NCI-H226 (cell line): Measurements from ENCODE around the gene KERA.

Experiments used
- DNase-seq: peaks from one replicate; pipeline ENCODE4 v3.0.0-alpha.2; 2015

KERA gene

DNA sequence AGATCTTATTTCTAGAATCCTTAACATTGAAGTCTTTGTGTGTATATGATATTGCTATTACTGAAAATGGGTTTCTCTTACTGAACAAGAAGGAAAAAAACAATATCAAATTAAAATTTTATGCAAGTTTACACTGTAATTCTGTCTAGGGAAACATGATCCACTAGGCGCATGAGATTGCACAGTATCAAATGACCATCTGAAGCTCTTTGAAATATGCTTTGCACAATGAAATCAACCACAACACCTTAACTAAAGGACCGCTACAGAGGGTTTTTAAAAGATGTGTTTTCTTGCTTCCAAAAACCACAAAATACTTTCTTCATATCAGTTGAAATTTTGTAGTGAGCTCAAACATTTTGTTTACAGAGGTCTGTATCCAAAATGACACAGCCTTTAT, 15.1 kb upstream of the KERA start:
- DNase-seq: no peak

GRCh38 chr12:91070936-91071335, 13.1 kb upstream of the KERA start:
- no peak for DNase-seq

DNA sequence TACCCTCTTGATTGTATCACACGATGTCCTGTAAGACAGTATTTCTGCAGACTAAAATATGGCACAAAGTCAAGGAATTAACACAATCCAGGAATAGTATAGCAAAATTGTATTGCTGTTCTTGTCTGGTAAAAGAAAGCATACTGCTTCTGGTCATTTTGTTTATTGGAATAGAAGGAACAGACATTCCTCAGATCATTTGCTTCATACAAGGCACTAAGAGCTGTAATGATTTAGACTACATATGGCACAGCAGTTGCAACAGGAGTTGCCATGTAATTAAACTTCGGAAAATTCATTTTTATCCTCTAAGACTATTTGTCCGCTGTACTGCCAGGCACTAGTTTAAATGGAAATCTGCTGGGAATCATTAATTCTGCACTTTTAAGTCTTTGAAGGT, 7.6 kb upstream of the KERA start:
- no peak for DNase-seq

DNA sequence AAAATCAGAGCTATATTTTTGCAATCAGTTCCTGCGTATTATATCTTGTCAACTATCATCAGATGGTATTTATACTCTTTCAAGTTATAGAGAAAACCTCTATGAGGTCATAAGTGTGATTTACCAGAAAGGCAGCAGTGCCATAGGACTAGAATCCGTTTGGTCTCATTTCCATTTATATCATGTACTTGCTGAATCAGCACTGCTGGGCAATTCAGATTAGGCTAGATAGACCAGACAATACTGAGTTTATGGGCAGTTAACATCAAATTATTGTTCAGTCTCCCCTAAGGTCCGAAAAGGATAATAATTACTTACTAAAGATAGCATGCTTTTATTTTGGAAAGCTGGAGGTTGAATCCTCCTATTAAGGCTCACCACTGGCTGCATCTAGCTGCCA, 6.8 kb upstream of the KERA start:
- no peak for DNase-seq

GRCh38 chr12:91061091-91061490, 3.3 kb upstream of the KERA start:
- DNase-seq: no peak

- no peak for DNase-seq
These were observed 1.4 kb upstream of the KERA start for GRCh38 chr12:91059211-91059610.

DNA sequence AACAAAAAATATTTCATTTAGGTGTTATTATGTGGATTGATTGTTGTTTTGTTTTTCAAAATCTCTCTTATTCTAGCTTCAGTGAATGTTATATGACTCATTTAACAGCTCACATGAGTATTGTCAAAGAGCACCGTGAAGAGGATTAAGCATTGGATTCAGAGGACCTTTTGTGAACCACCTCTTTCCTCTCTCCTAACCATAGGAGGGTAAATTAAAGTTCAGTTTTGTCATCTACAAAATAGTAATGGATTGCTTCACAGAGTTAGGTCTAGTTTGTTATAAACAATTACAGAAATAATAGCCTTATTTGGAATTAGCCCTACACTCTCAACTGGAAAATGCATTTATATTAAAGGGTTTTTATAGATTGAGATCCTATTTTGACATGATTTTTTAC, 962 bp upstream of the KERA start:
- no peak for DNase-seq

DNA sequence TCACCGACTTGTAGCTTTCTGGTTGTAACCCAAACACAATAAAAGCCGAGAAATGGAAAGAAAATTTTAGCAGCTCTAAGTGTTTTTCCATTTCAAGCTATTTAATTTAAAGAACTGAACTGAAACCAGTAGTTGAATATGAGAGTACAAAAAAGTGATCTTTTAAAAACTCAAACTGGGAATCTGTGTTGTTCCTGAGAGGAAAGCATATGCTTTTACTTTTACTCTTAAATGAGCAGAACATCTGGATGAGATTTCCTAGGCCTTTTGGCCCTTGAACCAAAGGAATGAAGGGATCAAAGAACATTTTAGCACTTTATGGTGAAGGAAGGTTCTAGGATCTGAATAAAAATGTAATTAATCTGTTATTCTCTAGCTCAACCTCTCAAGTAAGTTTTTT, 1.3 kb downstream of the KERA start:
- DNase-seq: no peak

DNA sequence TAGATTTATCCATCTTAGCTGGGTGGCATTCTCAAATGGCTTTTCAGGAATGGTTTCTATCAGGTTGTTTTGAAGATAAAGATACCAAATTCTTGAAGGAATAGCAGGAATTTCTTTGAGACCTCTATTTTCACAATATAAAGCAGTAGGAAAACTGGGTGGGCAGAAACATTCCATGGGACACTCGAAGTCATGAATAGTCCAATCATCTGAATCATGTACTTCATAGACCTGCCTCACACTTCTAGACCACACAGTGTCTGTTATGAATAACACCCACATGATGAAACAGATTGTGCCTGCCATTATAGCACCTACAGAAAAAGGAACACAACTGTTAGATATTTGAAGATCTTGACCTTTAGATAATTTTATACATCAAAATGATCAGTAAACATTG, 1.8 kb downstream of the KERA start:
- DNase-seq: no peak

DNA sequence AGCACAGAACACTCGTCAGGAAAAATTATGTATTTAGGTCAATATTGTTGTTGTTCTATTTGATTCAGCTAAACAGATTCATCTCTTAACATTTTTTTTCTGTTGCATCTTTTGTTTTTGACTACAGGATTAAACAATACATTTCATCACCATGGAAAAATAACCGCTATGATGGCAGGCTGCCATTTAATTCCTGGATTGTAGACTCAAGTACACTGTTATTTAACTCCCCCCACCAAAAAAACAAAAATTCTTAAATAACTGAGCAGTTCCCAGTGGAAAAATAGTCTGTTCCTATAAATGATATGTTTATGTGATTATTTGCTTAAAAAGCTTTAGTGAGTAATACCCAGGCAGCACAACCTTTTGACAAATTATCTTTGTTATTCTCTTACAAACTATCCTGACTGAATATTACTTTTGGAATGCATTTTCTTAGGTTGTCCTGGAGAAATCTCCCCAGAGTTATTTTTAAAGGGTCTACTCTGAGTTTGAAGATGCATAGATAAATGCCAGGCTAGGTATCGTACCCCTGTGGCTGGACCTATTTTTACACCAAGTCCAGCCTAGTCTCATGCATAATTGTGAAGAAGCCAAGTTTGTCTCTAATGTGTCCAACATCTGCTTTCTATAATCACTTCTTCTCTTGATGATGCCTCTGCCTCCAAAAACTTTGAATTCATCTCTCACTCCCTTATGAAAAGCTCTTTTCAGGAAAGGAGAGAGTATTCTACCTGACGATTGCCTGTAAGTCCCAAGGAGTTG, 3.7 kb downstream of the KERA start:
- peak; percentile 47 for DNase-seq

GRCh38 chr12:91052026-91052425, 5.8 kb downstream of the KERA start:
- DNase-seq: no peak

- no peak for DNase-seq
These were observed 13.2 kb downstream of the KERA start for GRCh38 chr12:91044586-91044985.

DNA sequence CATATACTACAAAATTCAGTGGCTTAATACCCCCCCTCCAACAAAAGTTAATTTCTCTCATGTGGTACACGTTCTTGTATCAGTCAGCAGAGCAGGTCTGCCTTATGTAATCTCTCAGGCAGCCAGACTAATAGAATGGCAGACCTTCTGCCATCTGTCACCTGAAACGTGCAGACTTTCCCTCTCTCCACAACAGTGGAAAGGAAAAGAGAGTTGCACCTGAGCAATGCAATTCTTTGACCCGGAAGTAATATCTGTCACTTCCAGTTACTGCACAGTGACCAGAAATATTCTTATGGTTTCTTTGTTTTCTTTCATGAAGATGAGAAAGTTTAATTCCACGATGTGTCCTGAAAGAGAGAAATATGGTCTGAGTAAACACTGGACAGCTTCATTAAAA, 14.4 kb downstream of the KERA start:
- DNase-seq: no peak

- DNase-seq: no peak
These were observed 17.6 kb downstream of the KERA start for GRCh38 chr12:91040096-91040755.

GRCh38 chr12:91037276-91037675, 20.5 kb downstream of the KERA start:
- DNase-seq: no peak

- DNase-seq: no peak
These were observed 24.6 kb downstream of the KERA start for GRCh38 chr12:91033251-91033650.

- DNase-seq: peak; percentile 59
These were observed 34.4 kb downstream of the KERA start for GRCh38 chr12:91023326-91024004.

- no peak for DNase-seq
These were observed 36.7 kb downstream of the KERA start for GRCh38 chr12:91021076-91021475.

GRCh38 chr12:91019455-91019854, 38.4 kb downstream of the KERA start:
- no peak for DNase-seq

DNA sequence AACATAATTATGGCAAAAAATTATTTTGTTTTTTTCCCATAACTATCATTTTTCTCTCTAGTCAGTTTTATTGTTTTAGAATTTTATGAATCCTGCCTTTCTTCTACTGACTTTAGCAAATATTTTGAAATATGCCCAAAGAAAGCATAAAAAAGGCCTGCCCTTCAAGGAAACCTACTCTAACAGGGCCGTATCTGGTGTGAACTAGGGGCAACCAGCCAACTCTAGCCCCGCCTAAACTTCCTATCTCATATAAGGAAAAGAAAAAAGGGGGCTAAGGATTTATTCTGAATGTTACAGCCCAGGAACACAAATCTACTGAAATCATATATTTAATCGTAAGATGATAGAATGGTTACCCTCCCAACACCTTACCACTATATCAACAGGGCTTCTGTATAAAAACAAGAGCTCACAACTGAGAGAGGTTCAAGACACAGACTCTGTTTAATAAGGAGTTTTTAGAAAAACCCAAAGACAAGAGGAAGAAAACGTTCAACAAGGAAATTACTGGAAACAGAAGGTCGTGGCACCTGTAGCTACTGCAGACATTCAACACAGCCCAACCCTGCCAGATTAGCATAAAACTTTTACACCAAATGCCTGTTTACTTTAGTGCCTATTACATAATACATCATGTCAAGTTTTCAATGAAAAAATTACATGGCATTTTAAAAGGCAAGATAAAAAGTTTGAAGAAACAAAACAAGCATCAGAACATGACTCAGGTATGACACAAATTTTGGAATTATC, 40.1 kb downstream of the KERA start:
- no peak for DNase-seq

- DNase-seq: no peak
These were observed 40.8 kb downstream of the KERA start for GRCh38 chr12:91017043-91017442.

DNA sequence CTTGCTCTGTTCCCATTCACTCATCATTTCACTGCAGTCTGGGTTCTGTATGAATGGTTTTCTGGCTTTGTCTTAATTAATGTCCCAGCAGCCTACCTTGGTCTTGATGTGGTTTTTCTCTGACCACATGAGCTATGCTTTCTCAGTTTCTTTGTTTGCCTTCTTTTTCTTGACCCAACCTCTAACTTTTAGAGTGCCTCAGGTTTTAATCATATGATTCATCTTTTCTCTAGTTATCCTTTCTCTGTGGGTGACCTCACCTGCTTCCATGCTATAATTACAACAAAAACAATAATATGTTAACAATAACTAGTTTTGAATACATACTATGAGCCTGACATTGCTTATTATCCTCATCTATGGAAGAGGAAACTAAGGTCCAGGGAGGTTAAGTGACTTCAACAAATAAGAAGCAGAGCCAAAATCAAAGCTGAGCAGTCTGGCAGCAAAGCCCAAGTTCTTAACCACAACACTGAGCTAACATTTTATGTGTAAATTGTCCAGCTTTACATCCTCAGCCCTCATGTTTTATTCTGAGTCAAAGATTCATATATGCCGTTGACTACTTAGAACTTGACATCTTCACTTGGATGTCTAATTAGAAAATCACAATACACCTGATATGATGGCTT, 48.4 kb downstream of the KERA start:
- no peak for DNase-seq
